ENCODE measurements around the gene TMEFF1. TPM values are rescaled to one million over a fixed set of nuclear protein-coding genes. Genes with fewer than 3 reads are reported as not detected.
A peak's percentile ranks its signal among the peaks of the same experiment; 100 is the strongest.

The TMEFF1 gene, protein sequence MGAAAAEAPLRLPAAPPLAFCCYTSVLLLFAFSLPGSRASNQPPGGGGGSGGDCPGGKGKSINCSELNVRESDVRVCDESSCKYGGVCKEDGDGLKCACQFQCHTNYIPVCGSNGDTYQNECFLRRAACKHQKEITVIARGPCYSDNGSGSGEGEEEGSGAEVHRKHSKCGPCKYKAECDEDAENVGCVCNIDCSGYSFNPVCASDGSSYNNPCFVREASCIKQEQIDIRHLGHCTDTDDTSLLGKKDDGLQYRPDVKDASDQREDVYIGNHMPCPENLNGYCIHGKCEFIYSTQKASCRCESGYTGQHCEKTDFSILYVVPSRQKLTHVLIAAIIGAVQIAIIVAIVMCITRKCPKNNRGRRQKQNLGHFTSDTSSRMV
- total RNA-seq, result under 1 TPM; 0.19 to 0.50 TPM

DNA sequence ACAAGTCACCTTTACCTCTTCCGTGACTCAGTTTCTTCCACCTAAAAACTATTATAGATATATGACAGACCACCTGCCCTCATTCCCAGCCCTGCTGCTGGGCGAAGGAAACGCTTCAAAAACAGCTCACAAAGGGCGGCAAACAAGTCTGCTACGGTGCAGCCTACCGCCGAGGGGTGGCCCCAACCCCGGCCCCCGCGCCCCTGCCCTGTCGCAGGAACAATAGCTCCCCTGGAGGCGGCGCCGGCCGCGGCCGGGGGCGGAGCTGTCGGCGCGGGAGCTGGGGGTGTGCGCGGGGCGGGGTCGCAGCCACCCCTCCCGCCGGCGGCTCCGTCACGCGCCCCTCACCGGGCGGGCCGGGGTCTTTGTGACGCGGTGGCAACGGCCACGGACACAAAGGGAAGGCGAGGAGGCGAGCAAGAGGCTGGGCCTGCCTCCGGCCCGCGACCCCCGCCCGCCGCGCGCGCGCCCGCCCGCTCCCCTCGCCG, at the start of gene TMEFF1:
TSS of gene TMEFF1 (plus strand) at position 362 of the 488 bp plus-strand sequence. CDS start 396 bp downstream, outside the sequence.
- ATAC-seq (replicated peaks in 1 of 2), result peak; percentile 82 to 88

DNA sequence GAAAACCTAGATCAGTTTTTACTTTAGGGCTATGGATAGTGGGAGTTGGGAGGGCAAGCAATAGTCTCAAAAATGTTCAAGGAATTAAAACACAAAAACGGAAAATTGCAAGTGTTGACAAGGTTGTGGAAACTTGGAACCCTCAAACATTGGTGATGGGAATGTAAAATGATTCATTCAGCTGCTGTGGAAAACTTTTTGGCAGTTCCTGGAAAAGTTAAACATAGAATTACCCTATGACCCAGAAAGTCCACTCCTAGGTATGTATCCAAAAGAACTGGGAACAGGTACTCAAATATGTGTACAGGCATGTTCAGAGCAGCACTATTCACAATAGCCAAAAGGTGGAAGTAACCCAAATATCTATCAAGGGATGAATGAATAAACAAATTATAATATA, 47.2 kb upstream of the TMEFF1 start:
- Mint-ChIP-seq H3K9me3 (no peaks in the 10 kb centered on the region), H3K27ac (peak overlapping the region; percentile 96), H3K36me3 (ENCODE audit: insufficient read depth in 2 of 2) (peaks cover 1 to 2% of the 10 kb centered on the region in 2 donors), H3K4me3 (peak overlapping the region; percentile 93 to 96), H3K4me1 (ENCODE audit: low read depth) (peaks cover 42% of the 10 kb centered on the region), H3K27me3 (ENCODE audit: low read depth) (no peaks in the 10 kb centered on the region)
- ATAC-seq (replicated peaks in 1 of 2), result no peak
- no peak for DNase-seq

More for the DNA sequence above, at the start of gene TMEFF1:
- peak; percentile 70 to 73 for DNase-seq
- peaks cover 15% of the 10 kb centered on the region for H3K4me1 Mint-ChIP-seq (ENCODE audit: low read depth)
- no peak within 1 kb of the TSS for H3K27ac Mint-ChIP-seq
- H3K36me3 Mint-ChIP-seq (ENCODE audit: insufficient read depth in 2 of 2), result peaks cover 0 to 1% of the 10 kb centered on the region in 2 donors
- no peaks in the 10 kb centered on the region for H3K9me3 Mint-ChIP-seq
- H3K4me3 Mint-ChIP-seq, result peak within 1 kb of the TSS; percentile 70 to 87
- peaks cover 47% of the 10 kb centered on the region for H3K27me3 Mint-ChIP-seq (ENCODE audit: low read depth)

DNA sequence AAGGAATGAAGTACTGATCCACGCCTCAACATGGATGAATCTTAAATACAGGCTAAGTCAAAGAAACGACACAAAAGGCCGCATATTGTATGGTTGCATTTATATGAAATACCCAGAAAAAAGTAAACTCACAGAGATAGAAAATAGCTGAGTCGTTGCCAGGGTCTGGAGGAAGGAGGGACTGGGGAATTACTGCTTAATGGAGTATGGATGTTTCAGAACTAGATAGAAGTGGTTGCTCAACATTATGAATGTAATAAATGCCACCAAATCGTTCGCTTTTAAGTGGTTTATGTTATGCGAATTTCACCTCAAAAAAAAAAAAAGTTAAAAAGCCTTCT, 46.8 kb upstream of the TMEFF1 start:
- Mint-ChIP-seq H3K4me1 (ENCODE audit: low read depth) (peaks cover 42% of the 10 kb centered on the region), H3K27me3 (ENCODE audit: low read depth) (no peaks in the 10 kb centered on the region), H3K27ac (peak overlapping the region; percentile 96), H3K9me3 (no peaks in the 10 kb centered on the region), H3K4me3 (peak overlapping the region; percentile 93 to 96), H3K36me3 (ENCODE audit: insufficient read depth in 2 of 2) (peaks cover 1 to 2% of the 10 kb centered on the region in 2 donors)
- ATAC-seq (replicated peaks in 1 of 2), result no peak
- DNase-seq, result no peak

DNA sequence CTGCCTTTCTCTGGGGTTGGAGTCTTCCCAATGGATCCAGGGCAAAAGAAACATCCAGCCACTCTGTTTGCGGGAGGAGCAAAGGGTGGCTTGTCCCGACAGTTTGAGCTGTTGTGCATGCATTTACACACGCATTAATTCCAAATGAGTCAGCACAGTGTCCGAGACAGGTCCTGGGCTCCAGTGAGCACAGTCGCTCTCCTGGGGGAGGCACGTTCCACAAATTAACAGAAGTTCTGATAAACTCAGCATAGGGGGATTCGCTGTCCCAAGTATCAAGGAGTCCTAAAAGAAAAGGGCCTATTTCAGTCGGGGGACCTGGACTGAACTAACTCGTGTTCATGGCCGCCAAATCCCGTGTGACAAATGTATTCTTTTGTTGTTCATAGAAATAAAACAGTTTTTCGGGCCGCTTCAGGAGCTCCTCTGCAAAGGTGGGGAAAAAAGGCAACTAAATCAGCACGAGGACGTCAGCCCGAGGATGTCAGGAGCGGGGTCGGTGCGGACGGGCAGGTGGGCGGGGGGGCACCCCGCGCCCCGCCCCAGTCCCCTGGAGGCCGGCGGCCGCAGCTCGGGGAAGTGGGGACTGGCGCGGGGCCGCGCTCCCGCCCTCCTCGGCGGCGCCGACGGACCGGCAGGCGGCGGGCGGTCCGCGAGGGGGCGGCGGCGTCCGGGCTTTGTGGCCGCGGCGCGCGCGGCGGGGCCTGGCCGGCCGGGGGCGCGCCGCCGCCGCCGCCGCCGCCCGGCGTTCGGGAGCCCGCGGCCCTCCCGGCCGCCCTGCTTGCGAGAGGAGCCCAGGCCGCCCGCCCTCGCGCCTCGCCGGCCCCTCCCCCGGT, 46.2 kb upstream of the TMEFF1 start, which contains the start of gene MSANTD3:
TSS of gene MSANTD3 (plus strand) at position 614 of the 836 bp plus-strand sequence. CDS start 14,796 bp downstream, outside the sequence.
- Mint-ChIP-seq H3K27ac (peak within 1 kb of the TSS; percentile 96), H3K36me3 (ENCODE audit: insufficient read depth in 2 of 2) (peaks cover 1 to 2% of the 10 kb centered on the region in 2 donors), H3K27me3 (ENCODE audit: low read depth) (no peaks in the 10 kb centered on the region), H3K4me3 (peak within 1 kb of the TSS; percentile 93 to 96), H3K4me1 (ENCODE audit: low read depth) (peaks cover 42% of the 10 kb centered on the region), H3K9me3 (no peaks in the 10 kb centered on the region)
- peak; percentile 87 for ATAC-seq (replicated peaks in 1 of 2)
- peak; percentile 65 to 71 for DNase-seq

DNA sequence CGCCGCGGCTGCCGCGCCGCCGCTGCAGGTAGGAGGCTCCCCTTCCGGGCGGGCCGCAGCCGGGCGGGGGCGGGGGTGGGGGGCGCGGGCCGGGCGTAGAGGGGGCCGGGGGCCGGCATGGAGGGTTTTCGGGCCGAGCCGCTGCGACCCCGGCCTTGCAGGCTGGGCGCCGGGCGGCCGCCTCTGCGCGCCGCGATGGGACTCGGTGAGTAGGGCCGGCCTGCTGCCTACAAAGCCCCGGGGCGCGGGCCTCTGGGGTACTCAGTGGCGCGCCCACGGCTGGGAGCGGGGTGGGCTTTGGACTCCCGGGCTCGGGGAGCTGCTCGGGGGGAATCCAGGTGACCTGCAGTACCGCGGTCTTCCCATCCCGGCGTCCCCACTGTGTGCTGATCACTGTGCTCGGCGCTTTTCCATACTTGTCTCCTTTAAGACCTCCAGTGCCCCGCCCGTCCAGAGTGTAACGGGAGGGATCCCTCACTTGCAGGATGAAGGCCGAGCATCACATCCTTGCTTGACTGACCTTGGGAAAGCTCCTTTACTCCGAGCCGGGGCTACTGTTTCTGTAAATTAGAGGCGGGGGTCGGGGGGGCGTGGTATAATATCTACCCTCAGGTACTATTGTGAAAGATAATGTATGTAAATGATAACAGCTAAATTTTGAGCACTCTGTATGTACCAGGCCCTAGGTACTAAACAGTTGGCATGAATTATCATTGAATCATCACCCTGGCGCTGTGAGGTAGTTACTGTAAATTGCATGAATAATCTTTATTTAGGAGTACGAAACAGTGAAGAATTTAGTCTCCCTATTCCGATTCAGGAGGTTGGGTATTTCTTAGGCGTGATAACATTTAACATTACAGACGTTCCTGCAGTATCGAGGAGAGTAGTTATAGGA, 45.3 kb upstream of the TMEFF1 start:
- H3K36me3 Mint-ChIP-seq (ENCODE audit: insufficient read depth in 2 of 2), result peaks cover 1 to 2% of the 10 kb centered on the region in 2 donors
- peaks cover 42% of the 10 kb centered on the region for H3K4me1 Mint-ChIP-seq (ENCODE audit: low read depth)
- H3K4me3 Mint-ChIP-seq, result peak overlapping the region; percentile 80 to 84
- no peaks in the 10 kb centered on the region for H3K27me3 Mint-ChIP-seq (ENCODE audit: low read depth)
- ATAC-seq (replicated peaks in 1 of 2), result peak; percentile 66 to 68
- no peak for DNase-seq
- H3K27ac Mint-ChIP-seq, result peak overlapping the region; percentile 61
- no peaks in the 10 kb centered on the region for H3K9me3 Mint-ChIP-seq

DNA sequence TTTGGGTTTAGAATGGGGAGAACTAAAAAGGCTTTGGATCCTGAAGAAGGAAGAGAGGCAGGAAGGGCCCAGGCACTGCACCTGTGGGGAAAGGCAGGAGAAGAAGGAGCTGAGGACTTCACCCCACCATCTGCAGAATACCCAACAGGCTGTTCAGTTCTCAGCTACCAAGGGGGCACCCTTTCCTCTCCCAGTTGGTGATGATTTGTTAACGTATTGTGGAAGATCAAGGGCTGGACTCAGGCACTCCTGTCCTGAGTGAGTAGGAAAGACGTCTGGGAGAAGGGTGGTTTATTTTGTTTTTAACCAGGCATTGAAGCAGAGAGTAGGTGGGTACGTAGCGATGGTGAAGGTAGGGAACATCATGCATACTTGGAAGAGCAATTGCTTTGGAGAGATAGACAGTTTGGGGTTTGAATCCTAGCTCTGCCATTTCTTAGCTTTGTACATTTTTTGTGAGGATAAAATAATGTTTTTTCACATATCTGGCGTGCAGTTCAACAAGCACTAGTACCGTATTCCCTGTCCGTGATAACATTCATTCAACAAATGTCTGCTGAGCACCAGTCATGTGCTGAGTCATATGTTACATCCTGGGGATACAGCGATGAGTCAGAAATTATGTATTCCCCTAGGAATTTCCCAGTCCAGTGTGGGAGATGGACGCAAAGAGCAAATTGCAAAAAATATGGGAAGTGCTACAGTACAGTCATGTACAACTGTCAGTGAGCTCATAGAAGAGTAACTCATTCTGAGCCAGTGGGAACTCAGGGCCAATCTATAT, 43.9 kb upstream of the TMEFF1 start:
- Mint-ChIP-seq H3K36me3 (ENCODE audit: insufficient read depth in 2 of 2) (peaks cover 1 to 2% of the 10 kb centered on the region in 2 donors), H3K27ac (peak overlapping the region; percentile 2), H3K27me3 (ENCODE audit: low read depth) (no peaks in the 10 kb centered on the region), H3K4me1 (ENCODE audit: low read depth) (peaks cover 42% of the 10 kb centered on the region), H3K9me3 (no peaks in the 10 kb centered on the region), H3K4me3 (no peak overlapping the region)
- DNase-seq (no peak), ATAC-seq (replicated peaks in 1 of 2) (no peak)

DNA sequence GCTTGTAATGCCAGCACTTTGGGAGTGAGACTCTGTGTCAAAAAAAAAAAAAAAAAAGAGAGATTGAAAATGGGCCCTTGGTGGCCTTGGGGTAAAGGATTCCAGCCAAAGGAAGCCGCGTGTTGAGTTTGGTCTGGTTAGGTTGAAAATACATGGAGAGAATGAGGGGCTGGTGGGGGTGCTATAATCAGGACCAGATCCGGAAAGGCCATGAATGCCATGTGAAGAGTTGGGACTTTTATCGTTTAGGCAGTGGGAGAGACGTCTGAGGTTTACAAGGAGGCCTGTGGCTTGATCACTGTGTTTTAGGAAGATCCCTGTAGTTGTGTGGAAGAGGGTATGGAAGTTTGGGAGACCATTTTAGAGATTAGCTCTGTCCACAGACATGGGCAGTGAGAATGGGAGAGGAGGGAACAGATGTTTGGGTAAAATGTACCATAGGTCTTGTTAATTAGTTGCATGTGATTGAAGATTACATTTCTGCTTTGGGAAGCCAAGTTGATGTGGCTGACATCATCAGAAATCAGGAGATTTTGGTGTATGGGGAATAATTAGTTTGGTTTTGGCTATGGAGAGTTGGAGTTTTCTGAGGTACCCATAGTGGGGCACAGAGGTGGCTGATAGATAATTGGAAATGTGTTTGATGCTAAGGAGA, 42.5 kb upstream of the TMEFF1 start:
- Mint-ChIP-seq H3K27me3 (ENCODE audit: low read depth) (no peaks in the 10 kb centered on the region), H3K4me1 (ENCODE audit: low read depth) (peaks cover 41% of the 10 kb centered on the region), H3K9me3 (no peaks in the 10 kb centered on the region), H3K4me3 (no peak overlapping the region), H3K27ac (no peak overlapping the region), H3K36me3 (ENCODE audit: insufficient read depth in 2 of 2) (peaks cover 1 to 2% of the 10 kb centered on the region in 2 donors)
- no peak for ATAC-seq (replicated peaks in 1 of 2)
- DNase-seq, result no peak

DNA sequence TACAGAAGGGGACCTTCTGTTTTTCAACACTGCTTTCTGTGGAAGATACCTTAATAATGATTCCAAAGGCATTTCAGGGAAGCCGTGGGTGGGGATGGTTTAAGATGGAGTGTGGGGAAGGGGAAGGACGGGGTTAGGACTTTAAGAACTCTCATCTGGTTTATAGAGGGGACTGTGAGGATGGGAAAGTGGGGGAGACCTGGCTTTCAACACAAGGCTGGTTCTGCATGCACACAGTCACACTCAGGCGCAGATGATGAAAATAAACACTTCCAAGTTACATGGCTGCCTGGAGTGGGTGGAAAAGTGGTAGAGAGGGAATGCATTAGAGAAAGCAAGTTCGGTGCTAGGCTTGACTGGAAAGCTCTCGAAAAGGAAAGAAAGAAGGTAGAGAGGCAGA, 41.1 kb upstream of the TMEFF1 start:
- Mint-ChIP-seq H3K36me3 (ENCODE audit: insufficient read depth in 2 of 2) (no peaks in the 10 kb centered on the region), H3K27me3 (ENCODE audit: low read depth) (no peaks in the 10 kb centered on the region), H3K4me1 (ENCODE audit: low read depth) (peaks cover 27% of the 10 kb centered on the region), H3K27ac (no peak overlapping the region), H3K4me3 (no peak overlapping the region), H3K9me3 (no peaks in the 10 kb centered on the region)
- no peak for ATAC-seq (replicated peaks in 1 of 2)
- no peak for DNase-seq

DNA sequence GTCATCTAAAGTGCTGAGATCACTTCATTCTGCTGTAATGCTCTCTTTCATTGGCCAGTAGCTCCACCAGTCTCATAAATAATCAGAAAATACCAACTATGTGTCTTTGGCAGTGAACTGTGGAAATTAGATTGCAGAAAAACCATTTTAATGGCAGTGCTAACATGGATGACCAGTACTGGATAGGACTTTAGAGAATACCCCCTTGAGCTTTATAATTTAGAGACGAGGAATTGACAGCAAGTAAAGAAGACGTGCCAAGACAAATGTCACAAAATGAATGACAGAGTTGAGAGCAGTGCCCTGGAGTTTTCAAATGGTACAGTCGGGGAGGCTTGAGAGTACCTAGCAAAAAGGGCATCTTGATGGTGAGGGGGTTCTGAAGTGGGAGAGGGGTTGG, 40.2 kb upstream of the TMEFF1 start:
- H3K9me3 Mint-ChIP-seq, result no peaks in the 10 kb centered on the region
- no peak overlapping the region for H3K4me3 Mint-ChIP-seq
- no peaks in the 10 kb centered on the region for H3K27me3 Mint-ChIP-seq (ENCODE audit: low read depth)
- ATAC-seq (replicated peaks in 1 of 2) (no peak), DNase-seq (no peak)
- peaks cover 26% of the 10 kb centered on the region for H3K4me1 Mint-ChIP-seq (ENCODE audit: low read depth)
- H3K36me3 Mint-ChIP-seq (ENCODE audit: insufficient read depth in 2 of 2), result no peaks in the 10 kb centered on the region
- H3K27ac Mint-ChIP-seq, result no peak overlapping the region

DNA sequence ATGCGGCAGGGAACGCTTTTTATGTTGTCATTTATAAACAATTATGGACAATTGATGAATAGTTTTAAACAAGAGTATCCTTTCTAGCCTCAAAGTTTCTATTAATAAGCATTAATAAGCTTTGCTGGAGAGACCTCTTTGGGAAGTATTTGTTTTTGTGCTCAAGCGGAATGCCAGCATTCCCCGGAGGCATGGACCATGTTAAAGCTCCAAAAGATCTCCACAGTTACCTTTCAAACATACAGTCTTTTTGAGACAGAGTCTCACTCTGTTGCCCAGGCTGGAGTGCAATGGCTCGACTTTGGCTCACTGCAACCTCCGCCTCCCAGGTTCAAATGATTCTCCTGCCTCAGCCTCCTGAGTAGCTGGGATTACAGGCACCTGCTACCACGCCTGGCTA, 36.4 kb upstream of the TMEFF1 start:
- Mint-ChIP-seq H3K36me3 (ENCODE audit: insufficient read depth in 2 of 2) (no peaks in the 10 kb centered on the region), H3K4me1 (ENCODE audit: low read depth) (no peaks in the 10 kb centered on the region), H3K4me3 (no peak overlapping the region), H3K9me3 (no peaks in the 10 kb centered on the region), H3K27ac (no peak overlapping the region), H3K27me3 (ENCODE audit: low read depth) (no peaks in the 10 kb centered on the region)
- DNase-seq, result no peak
- no peak for ATAC-seq (replicated peaks in 1 of 2)

DNA sequence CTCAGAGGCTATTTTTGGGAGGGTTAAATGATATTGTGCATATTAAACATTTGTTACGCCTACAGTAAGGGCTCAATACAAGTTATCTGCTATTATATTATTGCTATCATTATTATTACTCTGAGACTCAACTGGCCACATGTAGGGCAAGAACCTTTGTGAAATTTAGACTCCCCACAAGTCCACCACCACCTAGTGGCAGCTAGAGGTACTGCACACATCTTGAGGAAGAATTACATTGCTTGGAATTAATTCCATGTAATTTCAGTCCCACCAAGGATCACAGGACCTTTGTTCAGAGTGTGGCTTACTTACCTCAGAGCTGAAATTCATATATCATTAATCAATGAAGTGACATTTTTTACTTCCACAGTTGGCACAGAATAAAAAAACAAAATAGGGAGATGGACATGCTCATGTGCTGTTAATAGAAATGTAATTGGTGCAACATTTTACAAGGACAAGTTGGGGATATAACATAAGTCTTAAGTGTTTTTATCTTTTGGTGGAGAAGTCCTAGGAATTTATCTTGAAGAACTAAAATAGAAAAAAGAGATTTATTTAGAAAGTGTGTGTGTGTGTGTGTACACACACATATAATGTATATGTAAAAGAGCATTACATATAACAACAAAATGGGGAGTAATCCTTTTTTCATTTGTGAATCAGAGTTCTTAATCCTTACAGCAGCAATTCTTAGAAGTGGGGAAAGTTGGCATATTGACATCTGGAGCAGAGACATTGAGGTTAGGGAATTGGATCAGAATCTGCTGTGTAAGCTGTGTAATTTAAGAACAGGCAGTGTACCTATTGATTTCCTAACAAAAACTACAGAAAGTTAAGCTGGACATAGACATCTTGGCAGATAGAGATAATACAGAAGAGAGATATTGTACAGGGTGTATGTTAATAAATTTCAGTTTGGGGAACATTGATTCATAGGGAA, 34.8 kb upstream of the TMEFF1 start:
- H3K27ac Mint-ChIP-seq, result no peak overlapping the region
- H3K36me3 Mint-ChIP-seq (ENCODE audit: insufficient read depth in 2 of 2), result no peaks in the 10 kb centered on the region
- H3K9me3 Mint-ChIP-seq, result no peaks in the 10 kb centered on the region
- H3K4me1 Mint-ChIP-seq (ENCODE audit: low read depth), result no peaks in the 10 kb centered on the region
- DNase-seq (peak; percentile 68 to 69), ATAC-seq (replicated peaks in 1 of 2) (peak in 1 of 2 donors; percentile 35)
- no peak overlapping the region for H3K4me3 Mint-ChIP-seq
- H3K27me3 Mint-ChIP-seq (ENCODE audit: low read depth), result no peaks in the 10 kb centered on the region
